Thyroid gland (tissue), 4 donors: ENCODE data around the gene SYNDIG1L. TPM values are rescaled to one million over a fixed set of nuclear protein-coding genes. Genes with fewer than 3 reads are reported as not detected.

Experiments
- DNase-seq, 2 donors: peaks; one replicate each; pipeline ENCODE4 v3.0.0-alpha.2; 2019
- H3K27ac ChIP-seq, 3 donors: fragments of 200-600 bp; sonication (generic); 1 replicate in 2 of 3; 2 replicates in 1 of 3; pipeline ENCODE4 v1.5.1; 2016 to 2019; ENCODE audit warnings: mild to moderate bottlenecking in 1 of 3, moderate library complexity in 1 of 3
- H3K27me3 ChIP-seq: fragments of 200-600 bp; sonication (generic); one replicate; pipeline ENCODE4 v1.5.1; 2019
- H3K36me3 ChIP-seq, 2 donors: fragments of 200-600 bp; sonication (generic); one replicate each; pipeline ENCODE4 v1.5.1; 2016 to 2019
- H3K4me1 ChIP-seq, 2 donors: fragments of 200-600 bp; sonication (generic); one replicate each; pipeline ENCODE4 v1.5.1; 2017 to 2019
- H3K4me3 ChIP-seq, 3 donors: fragments of 200-600 bp; sonication (generic); replicated peaks in 1 of 3; 1 replicate in 2 of 3; 2 replicates in 1 of 3; pipeline ENCODE4 v1.5.1; 2016; ENCODE audit warnings: mild to moderate bottlenecking in 1 of 3
- H3K9me3 ChIP-seq: fragments of 200-600 bp; sonication (generic); one replicate; pipeline ENCODE4 v1.5.1; 2017
- CTCF ChIP-seq, 6 experiments: fragments of 200-600 bp in 3 of 6; fragments of 450-650 bp in 3 of 6; sonication (generic) in 3 of 6; IDR thresholded peaks; one replicate each; pipeline ENCODE4 v1.5.1; 2016 to 2019; ENCODE audit warnings: antibody characterized with exemption in 6 of 6, mild to moderate bottlenecking in 2 of 6, inconsistent platforms in 1 of 6, moderate library complexity in 1 of 6
- POLR2A ChIP-seq, 2 donors: fragments of 450-650 bp; IDR thresholded peaks; one replicate each; pipeline ENCODE4 v1.6.1; 2017; ENCODE audit warnings: antibody characterized with exemption in 2 of 2, mild to moderate bottlenecking in 2 of 2, moderate library complexity in 1 of 2
- WGBS, 2 donors: methylation state at CpG; one replicate each; pipeline ENCODE4 v1.1.5; 2017; 5-methylcytosine and 5-hydroxymethylcytosine counted together
- intact Hi-C: fragments of 100-400 bp; cut with DNase I; formaldehyde crosslinking; loops from one replicate; pipeline ENCODE4 v1.15.1; 2023
- total RNA-seq, 4 donors: library from RNA; depleted of rRNA; stranded (reverse); fragments of >200 nt; gene quantifications; one replicate each; pipeline ENCODE4 v1.2.3, GENCODE V29; 2016

SYNDIG1L gene
- total RNA-seq, 4 donors from 2014 or later: 0.13 to 0.54 TPM; not detected in 2

DNA sequence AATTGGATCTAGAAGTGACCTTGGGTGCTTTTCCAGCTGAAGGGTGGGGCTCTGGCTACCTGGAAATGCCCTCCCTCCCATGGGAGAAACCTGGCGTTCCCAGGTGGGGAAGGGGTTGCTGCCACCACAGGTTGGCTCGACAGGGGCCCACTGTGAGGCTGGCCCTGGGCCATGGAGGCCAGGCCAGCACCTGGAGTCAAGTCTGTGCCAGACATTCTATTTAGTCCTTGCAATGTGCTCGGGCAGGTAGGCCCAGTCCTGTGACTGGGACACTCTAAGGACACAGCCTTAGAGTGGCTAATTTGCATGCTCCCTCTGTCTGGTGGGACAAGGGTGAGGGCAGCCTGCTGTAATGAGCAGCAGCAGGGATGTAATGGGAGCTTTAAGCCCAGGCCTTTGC, 65.8 kb downstream of the SYNDIG1L start:
- H3K4me3 ChIP-seq: no peak overlapping the region
- no peaks in the 10 kb centered on the region for H3K9me3 ChIP-seq
- TF ChIP-seq CTCF (IDR thresholded peaks at IDR 0.05): no peak
- TF ChIP-seq POLR2A (IDR thresholded peaks at IDR 0.05): no peak
- H3K27ac ChIP-seq: no peak overlapping the region
- WGBS, 2 donors: 80 to 100% methylated on average over 1 of the region's 3 CpGs
- intact Hi-C loops: loop anchor here (5.0 kb wide), 2 partner anchors 132 to 257 kb away; partner anchors contain the start of genes ISCA2 and NPC2
- H3K4me1 ChIP-seq: peaks cover 0 to 4% of the 10 kb centered on the region in 2 donors
- H3K36me3 ChIP-seq: no peaks in the 10 kb centered on the region
- no peaks in the 10 kb centered on the region for H3K27me3 ChIP-seq
- no peak for DNase-seq

DNA sequence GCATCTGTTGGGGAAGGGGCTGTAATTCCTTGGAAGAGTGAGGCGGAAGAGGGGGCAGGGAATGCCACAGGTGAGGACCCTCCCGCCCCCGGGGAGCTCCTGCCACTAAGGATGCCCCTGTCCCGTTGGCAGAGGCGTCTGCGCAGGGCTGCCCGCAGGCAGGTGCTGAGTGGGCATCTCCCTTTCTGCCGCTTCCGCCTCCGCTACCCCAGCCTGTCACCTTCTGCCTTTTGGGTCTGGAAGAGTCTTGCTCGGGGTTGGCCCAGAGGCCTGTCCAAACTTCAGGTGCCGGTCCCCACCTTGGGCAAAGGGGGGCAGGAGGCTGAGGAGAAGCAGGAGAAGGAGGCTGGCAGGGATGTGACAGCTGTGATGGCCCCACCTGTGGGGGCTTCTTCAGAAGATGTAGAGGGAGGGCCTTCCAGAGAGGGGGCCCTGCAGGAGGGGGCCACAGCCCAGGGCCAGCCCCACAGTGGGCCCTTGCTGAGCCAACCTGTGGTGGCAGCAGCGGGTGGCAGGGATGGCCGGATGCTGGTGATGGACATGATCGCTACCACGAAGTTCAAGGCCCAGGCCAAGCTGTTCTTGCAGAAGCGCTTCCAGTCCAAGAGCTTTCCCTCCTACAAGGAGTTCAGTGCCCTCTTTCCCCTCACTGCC, 67.7 kb downstream of the SYNDIG1L start:
- Histone ChIP-seq H3K4me1 (peaks cover 0 to 4% of the 10 kb centered on the region in 2 donors), H3K27me3 (no peaks in the 10 kb centered on the region), H3K9me3 (no peaks in the 10 kb centered on the region), H3K4me3 (no peak overlapping the region), H3K27ac (no peak overlapping the region), H3K36me3 (no peaks in the 10 kb centered on the region)
- no peak for DNase-seq
- WGBS, 2 donors: 90 to 94% methylated on average over 13 to 17 of the region's 17 CpGs
- intact Hi-C loops: no loop called here
- no peak for TF ChIP-seq CTCF (IDR thresholded peaks at IDR 0.05)
- no peak for TF ChIP-seq POLR2A (IDR thresholded peaks at IDR 0.05)

DNA sequence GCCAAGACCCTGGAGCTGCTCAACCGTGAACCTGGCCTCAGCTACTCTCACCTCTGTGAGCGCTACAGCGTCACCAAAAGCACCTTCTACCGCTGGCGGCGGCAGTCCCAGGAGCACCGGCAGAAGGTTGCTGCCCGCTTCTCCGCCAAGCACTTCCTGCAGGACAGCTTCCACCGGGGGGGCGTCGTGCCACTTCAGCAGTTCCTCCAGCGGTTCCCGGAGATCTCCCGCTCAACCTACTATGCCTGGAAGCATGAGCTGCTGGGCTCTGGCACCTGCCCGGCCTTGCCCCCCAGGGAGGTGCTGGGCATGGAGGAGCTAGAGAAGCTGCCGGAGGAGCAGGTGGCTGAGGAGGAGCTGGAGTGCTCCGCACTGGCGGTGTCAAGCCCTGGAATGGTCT, 68.4 kb downstream of the SYNDIG1L start:
- intact Hi-C loops: no loop called here

GRCh38 chr14:74356892-74357575, 69.0 kb downstream of the SYNDIG1L start:
- no peak for TF ChIP-seq POLR2A (IDR thresholded peaks at IDR 0.05)
- no peak for TF ChIP-seq CTCF (IDR thresholded peaks at IDR 0.05)
- no peaks in the 10 kb centered on the region for H3K4me1 ChIP-seq
- no peaks in the 10 kb centered on the region for H3K9me3 ChIP-seq
- no peak overlapping the region for H3K27ac ChIP-seq
- WGBS, 2 donors: 92 to 95% methylated on average over 21 to 22 of the region's 32 CpGs
- intact Hi-C loops: no loop called here
- H3K4me3 ChIP-seq: no peak overlapping the region
- no peak for DNase-seq
- no peaks in the 10 kb centered on the region for H3K36me3 ChIP-seq
- no peaks in the 10 kb centered on the region for H3K27me3 ChIP-seq

More for the DNA sequence above, 68.4 kb downstream of the SYNDIG1L start:
- Histone ChIP-seq H3K27ac (no peak overlapping the region), H3K36me3 (no peaks in the 10 kb centered on the region), H3K27me3 (no peaks in the 10 kb centered on the region), H3K9me3 (no peaks in the 10 kb centered on the region), H3K4me1 (peaks cover 0 to 2% of the 10 kb centered on the region in 2 donors), H3K4me3 (no peak overlapping the region)
- WGBS, 2 donors: 65 to 81% methylated on average over 7 to 10 of the region's 19 CpGs
- no peak for DNase-seq
- TF ChIP-seq POLR2A (IDR thresholded peaks at IDR 0.05) (no peak), CTCF (IDR thresholded peaks at IDR 0.05) (no peak)

Other genes starting within 250 kb of the SYNDIG1L start
- not detected for gene VSX2, start 186.8 kb downstream of the SYNDIG1L start, total RNA-seq
- 10 to 100 TPM; 45.2 to 79.5 (median 62.0) TPM for gene ABCD4, start 123.3 kb downstream of the SYNDIG1L start, total RNA-seq
- gene VRTN, start 77.7 kb downstream of the SYNDIG1L start, total RNA-seq: not detected
- 1,000 to 10,000 TPM in 1 of 4 donors, 100 to 1,000 TPM in 3; 583 to 1,617 (median 793) TPM for gene NPC2, start 67.1 kb upstream of the SYNDIG1L start, total RNA-seq
- 10 to 100 TPM; 24.6 to 54.9 (median 44.2) TPM for gene ISCA2, start 67.6 kb upstream of the SYNDIG1L start, total RNA-seq
- gene LTBP2, start 186.0 kb upstream of the SYNDIG1L start, total RNA-seq: 100 to 1,000 TPM in 3 of 4 donors, 10 to 100 TPM in 1; 81.3 to 240 (median 189) TPM